GM23248 (cell line): ENCODE data around the gene QPRT.

ENCODE experiments used
- EZH2 ChIP-seq: fragments of 200-600 bp; sonication (generic); IDR thresholded peaks from 2 replicates; pipeline ENCODE4 v1.6.1; 2018; ENCODE audit warnings: antibody characterized with exemption, mild to moderate bottlenecking; ENCODE audit not compliant: insufficient read depth, poor library complexity, severe bottlenecking
- EZH2phosphoT487 ChIP-seq: fragments of 200-600 bp; sonication (generic); IDR thresholded peaks from 2 replicates; pipeline ENCODE4 v1.6.1; 2018; ENCODE audit warnings: antibody characterized with exemption, moderate library complexity, mild to moderate bottlenecking, low read depth; ENCODE audit not compliant: insufficient read depth

GRCh38 chr16:29678691-29679267 lies at the start of gene QPRT:
- TF ChIP-seq EZH2, result no peak
- no peak for TF ChIP-seq EZH2phosphoT487
